NCI-H510A treated with DMSO at 0.1 percent for 48 hours (cell line): ENCODE data around the gene HPCA.

ENCODE experiments used
- DNase-seq: peaks from one replicate; lab custom pipeline; 2025; lab: John Stamatoyannopoulos, UW

The HPCA gene

GRCh38 chr1:32937061-32937460 lies 50.8 kb downstream of the HPCA start:
- no peak for DNase-seq

DNA sequence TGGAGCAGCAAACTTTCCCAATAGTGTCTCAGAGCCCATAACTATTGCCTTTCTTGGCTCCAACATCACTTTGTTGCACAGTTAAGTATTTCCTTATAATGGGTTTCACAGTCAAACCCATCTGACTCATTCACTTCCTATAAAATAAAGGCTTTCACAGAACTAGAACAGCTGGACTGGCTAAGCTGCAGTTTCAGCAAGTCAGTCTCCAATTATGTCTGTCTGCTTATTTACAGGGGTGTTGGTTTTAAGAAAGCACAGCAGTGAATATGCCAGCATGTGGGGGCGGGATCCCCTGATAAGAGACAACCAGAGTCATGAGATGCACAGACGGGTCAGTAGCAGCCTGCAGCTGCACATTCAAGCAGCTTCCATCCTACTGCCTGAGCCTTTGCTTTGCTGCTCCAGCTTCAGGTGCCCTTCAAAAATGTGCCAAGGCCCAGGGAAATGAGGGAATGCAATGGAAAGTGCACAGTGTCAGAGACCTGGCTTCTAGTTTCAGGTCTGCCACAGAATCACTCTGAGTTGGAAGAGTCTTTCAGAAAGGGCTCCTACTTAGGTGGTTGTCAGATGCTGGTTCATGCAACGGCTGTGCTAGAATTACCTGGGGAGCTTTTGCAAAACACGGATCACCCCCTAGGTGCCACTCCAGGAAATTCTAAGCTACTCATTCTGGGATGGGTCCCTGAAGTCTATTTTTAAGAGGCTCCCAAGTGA lies 53.5 kb downstream of the HPCA start:
- no peak for DNase-seq

- no peak for DNase-seq
Observed at GRCh38 chr1:32944180-32944579, 57.9 kb downstream of the HPCA start.
